HCT116 (cell line): ENCODE measurements around the gene CHRDL1. TPM values are rescaled to one million over a fixed set of nuclear protein-coding genes. Genes with fewer than 3 reads are reported as not detected.

Source experiments
- ATAC-seq: fragments of 200-7000 bp; cut with Tn5 transposase; 2 replicates; pipeline ENCODE4 v1.9.1; 2020; ENCODE audit warnings: mild to moderate bottlenecking, moderate library complexity
- BruUV-seq: library from RNA; stranded (reverse); fragments of 400-500 nt; replicated peaks from 2 replicates; lab custom pipeline; 2021; lab: Mats Ljungman, UMichigan
- CTCF ChIA-PET: fragments of 300-600 bp; sonication (Branson Sonifier 250); formaldehyde crosslinking; loops from one replicate; lab custom pipeline; 2021; ENCODE audit warnings: antibody characterized with exemption; lab: Charles Lee
- POLR2A ChIA-PET: fragments of 300-600, 350-600 bp; sonication (Branson Sonifier 250); formaldehyde crosslinking; loops from one replicate; lab custom pipeline; 2021; ENCODE audit warnings: antibody characterized with exemption; lab: Charles Lee
- RAD21 ChIA-PET, 2 experiments: fragments of 300-600 bp; sonication (Branson Sonifier 250); formaldehyde crosslinking; loops; one replicate each; lab custom pipeline; 2023; ENCODE audit warnings: low total read pairs in 2 of 2; ENCODE audit not compliant: uncharacterized antibody in 2 of 2, unreplicated experiment in 2 of 2, low non-redundant PET in 1 of 2; lab: Charles Lee
- DNase-seq: peaks from one replicate; pipeline ENCODE4 v3.0.0-alpha.2; 2010; ENCODE audit warnings: low read depth, low spot score
- H2AFZ ChIP-seq: fragments of 200-600 bp; shearing (Covaris generic), sonication (generic); 2 replicates; pipeline ENCODE4 v1.6.1; 2017; ENCODE audit warnings: low read depth, mixed run types, mixed read lengths, antibody characterized with exemption, low read length; ENCODE audit not compliant: poor library complexity, severe bottlenecking
- H3K27ac ChIP-seq: 2 replicates; pipeline ENCODE4 v1.5.1; 2012; ENCODE audit warnings: low read depth, low read length
- H3K27me3 ChIP-seq: fragments of 200-600 bp; sonication (generic); 2 replicates; pipeline ENCODE4 v1.6.1; 2016; ENCODE audit warnings: mixed run types, low read length, mixed read lengths; ENCODE audit not compliant: insufficient read depth
- H3K36me3 ChIP-seq, 2 experiments: fragments of 200-500 bp in 1 of 2; fragments of 200-600 bp in 1 of 2; sonication (Bioruptor generic) in 1 of 2; sonication (generic) in 1 of 2; 2 replicates each; pipeline versions ENCODE4 v1.5.1 to v1.6.1; 2014 to 2016; ENCODE audit warnings: low read length in 2 of 2, inconsistent platforms in 1 of 2, mixed read lengths in 1 of 2, mixed run types in 1 of 2; ENCODE audit not compliant: insufficient read depth in 2 of 2, control insufficient read depth in 1 of 2
- H3K4me1 ChIP-seq, 2 experiments: fragments of 200-600 bp in 1 of 2; sonication (generic) in 1 of 2; 2 replicates each; pipeline versions ENCODE4 v1.5.1 to v1.6.1; 2012 to 2017; ENCODE audit warnings: low read length in 2 of 2, inconsistent platforms in 1 of 2, mild to moderate bottlenecking in 1 of 2, mixed read lengths in 1 of 2, mixed run types in 1 of 2, moderate library complexity in 1 of 2; ENCODE audit not compliant: insufficient read depth in 2 of 2, control insufficient read depth in 1 of 2
- H3K4me2 ChIP-seq: fragments of 200-600 bp; sonication (generic); 2 replicates; pipeline ENCODE4 v1.6.1; 2017; ENCODE audit warnings: mixed run types, low read length, mixed read lengths
- H3K4me3 ChIP-seq, 2 experiments: fragments of 200-600 bp in 1 of 2; sonication (generic) in 1 of 2; replicated peaks in 1 of 2; 2 replicates each; pipeline ENCODE4 v1.5.1; 2011 to 2016; ENCODE audit warnings: low read length in 2 of 2, control low read depth in 1 of 2, low read depth in 1 of 2, mild to moderate bottlenecking in 1 of 2, mixed read lengths in 1 of 2, mixed run types in 1 of 2
- H3K79me2 ChIP-seq: fragments of 200-600 bp; sonication (generic); 2 replicates; pipeline ENCODE4 v1.6.1; 2017; ENCODE audit warnings: mild to moderate bottlenecking, mixed run types, low read length, moderate library complexity, mixed read lengths; ENCODE audit not compliant: insufficient read depth
- H3K9ac ChIP-seq: fragments of 200-600 bp; sonication (generic); 2 replicates; pipeline ENCODE4 v1.6.1; 2016; ENCODE audit warnings: low read length, mixed read lengths
- H3K9me2 ChIP-seq: fragments of 200-600 bp; sonication (generic), shearing (Covaris generic); 2 replicates; pipeline ENCODE4 v1.6.1; 2017; ENCODE audit warnings: mixed run types, mild to moderate bottlenecking, moderate library complexity; ENCODE audit not compliant: insufficient read depth
- H3K9me3 ChIP-seq, 2 experiments: fragments of 200-500 bp in 1 of 2; fragments of 200-600 bp in 1 of 2; sonication (Bioruptor generic) in 1 of 2; sonication (generic) in 1 of 2; 2 replicates each; pipeline ENCODE4 v1.6.1; 2014 to 2017; ENCODE audit warnings: low read length in 2 of 2, mixed read lengths in 2 of 2, inconsistent platforms in 1 of 2, low read depth in 1 of 2, mild to moderate bottlenecking in 1 of 2, mixed run types in 1 of 2, moderate library complexity in 1 of 2; ENCODE audit not compliant: control insufficient read depth in 1 of 2, insufficient read depth in 1 of 2
- H4K20me1 ChIP-seq: fragments of 200-600 bp; sonication (generic), shearing (Covaris generic); 2 replicates; pipeline ENCODE4 v1.6.1; 2017; ENCODE audit warnings: mixed run types, mild to moderate bottlenecking, moderate library complexity; ENCODE audit not compliant: insufficient read depth
- EZH2phosphoT487 ChIP-seq: fragments of 200-600 bp; IDR thresholded peaks from 2 replicates; pipeline ENCODE4 v1.6.1; 2018; ENCODE audit warnings: antibody characterized with exemption, borderline replicate concordance
- FOSL1 ChIP-seq: IDR thresholded peaks from 2 replicates; pipeline ENCODE4 v1.6.1; 2012; ENCODE audit warnings: low read depth
- JUND ChIP-seq: IDR thresholded peaks from 2 replicates; pipeline ENCODE4 v1.6.1; 2012
- RAD21 ChIP-seq: IDR thresholded peaks from 2 replicates; pipeline ENCODE4 v1.6.1; 2012; ENCODE audit warnings: low read depth, mild to moderate bottlenecking
- SIN3A ChIP-seq: IDR thresholded peaks from 2 replicates; pipeline ENCODE4 v1.6.1; 2012; ENCODE audit warnings: low read depth
- SP1 ChIP-seq: IDR thresholded peaks from 2 replicates; pipeline ENCODE4 v1.6.1; 2012; ENCODE audit warnings: low read depth
- YY1 ChIP-seq: IDR thresholded peaks from 2 replicates; pipeline ENCODE4 v1.6.1; 2011; ENCODE audit warnings: low read length, low read depth, moderate library complexity, mild to moderate bottlenecking; ENCODE audit not compliant: insufficient replicate concordance; ENCODE audit errors: extremely low read depth
- ZNF274 ChIP-seq: fragments of 200-500 bp; sonication (Bioruptor generic); IDR thresholded peaks from 2 replicates; pipeline ENCODE4 v1.6.1; 2014; ENCODE audit warnings: mild to moderate bottlenecking, low read depth, low read length, inconsistent platforms
- intact Hi-C: fragments of 100-400 bp; cut with micrococcal nuclease; formaldehyde crosslinking; loops from 2 replicates; pipeline ENCODE4 v1.10.0; 2022
- total RNA-seq: library from RNA; stranded (reverse); gene quantifications from one replicate; pipeline ENCODE4 v1.2.1, GENCODE V29; 2021; ENCODE audit not compliant: unreplicated experiment
- TF ChIP-seq, protein P1 (sequence below), 3 experiments: fragments of 200-600 bp in 1 of 3; sonication (generic) in 1 of 3; IDR thresholded peaks in 2 of 3; conservative IDR thresholded peaks in 1 of 3; 2 replicates each; pipeline ENCODE4 v1.5.1; 2012 to 2017; ENCODE audit warnings: low read depth in 2 of 3, low read length in 2 of 3, antibody characterized with exemption in 1 of 3, borderline replicate concordance in 1 of 3, control low read depth in 1 of 3, mild to moderate bottlenecking in 1 of 3, mixed read lengths in 1 of 3, mixed run types in 1 of 3, moderate library complexity in 1 of 3; ENCODE audit not compliant: insufficient read depth in 1 of 3

CHRDL1 gene
- total RNA-seq, 1 experiment from 2014 or later: 0.05 TPM

DNA sequence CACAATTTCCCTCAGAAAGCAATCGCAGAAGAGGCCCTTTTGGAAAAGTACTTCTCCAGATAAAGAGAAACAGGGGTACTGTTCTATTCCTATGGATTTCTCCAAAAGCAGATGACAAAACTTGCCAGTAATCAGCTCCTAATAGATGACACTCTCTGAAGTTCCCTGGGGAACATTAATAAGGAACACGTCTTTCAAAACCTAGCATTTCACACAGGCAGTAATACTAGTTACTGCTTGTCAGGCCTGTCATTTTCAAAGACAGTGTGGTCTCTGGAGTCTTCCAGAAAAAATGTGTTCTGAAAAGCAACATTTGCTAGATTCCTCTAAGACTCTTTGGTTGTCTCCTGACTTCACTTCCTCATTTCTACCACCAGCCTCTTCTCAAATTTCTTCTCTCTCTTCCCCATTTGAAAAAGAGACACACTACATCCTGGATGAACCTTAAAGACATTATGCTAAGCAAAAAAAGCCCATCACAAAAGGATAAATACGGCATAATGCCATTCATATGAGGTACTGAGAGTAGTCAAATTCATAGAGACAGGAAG lies 47.3 kb downstream of the CHRDL1 start:
- H4K20me1 ChIP-seq: no peaks in the 10 kb centered on the region
- H3K79me2 ChIP-seq: no peaks in the 10 kb centered on the region
- no peaks in the 10 kb centered on the region for H3K9me3 ChIP-seq
- ChIA-PET RAD21 (no interaction called here), CTCF (no interaction called here), POLR2A (no interaction called here)
- BruUV-seq: no TSS peak
- H3K9me2 ChIP-seq: no peaks in the 10 kb centered on the region
- no peaks in the 10 kb centered on the region for H3K4me1 ChIP-seq
- H3K27ac ChIP-seq: no peak overlapping the region
- H2AFZ ChIP-seq: no peak overlapping the region
- intact Hi-C loops: no loop called here
- DNase-seq: no peak
- TF ChIP-seq SIN3A (no peak), JUND (no peak), YY1 (no peak), SP1 (no peak), FOSL1 (no peak), ZNF274 (no peak), EZH2phosphoT487 (no peak)
- TF ChIP-seq, protein P1, sequence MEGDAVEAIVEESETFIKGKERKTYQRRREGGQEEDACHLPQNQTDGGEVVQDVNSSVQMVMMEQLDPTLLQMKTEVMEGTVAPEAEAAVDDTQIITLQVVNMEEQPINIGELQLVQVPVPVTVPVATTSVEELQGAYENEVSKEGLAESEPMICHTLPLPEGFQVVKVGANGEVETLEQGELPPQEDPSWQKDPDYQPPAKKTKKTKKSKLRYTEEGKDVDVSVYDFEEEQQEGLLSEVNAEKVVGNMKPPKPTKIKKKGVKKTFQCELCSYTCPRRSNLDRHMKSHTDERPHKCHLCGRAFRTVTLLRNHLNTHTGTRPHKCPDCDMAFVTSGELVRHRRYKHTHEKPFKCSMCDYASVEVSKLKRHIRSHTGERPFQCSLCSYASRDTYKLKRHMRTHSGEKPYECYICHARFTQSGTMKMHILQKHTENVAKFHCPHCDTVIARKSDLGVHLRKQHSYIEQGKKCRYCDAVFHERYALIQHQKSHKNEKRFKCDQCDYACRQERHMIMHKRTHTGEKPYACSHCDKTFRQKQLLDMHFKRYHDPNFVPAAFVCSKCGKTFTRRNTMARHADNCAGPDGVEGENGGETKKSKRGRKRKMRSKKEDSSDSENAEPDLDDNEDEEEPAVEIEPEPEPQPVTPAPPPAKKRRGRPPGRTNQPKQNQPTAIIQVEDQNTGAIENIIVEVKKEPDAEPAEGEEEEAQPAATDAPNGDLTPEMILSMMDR (IDR thresholded peaks at IDR 0.05 in 2 of 3, conservative IDR thresholded peaks at IDR 0.05 in 1 of 3; ENCODE audit: borderline replicate concordance in 1 of 3, insufficient read depth in 1 of 3, low read depth in 2 of 3, low read length in 2 of 3): no peak
- H3K36me3 ChIP-seq: no peaks in the 10 kb centered on the region
- no peak overlapping the region for H3K4me3 ChIP-seq
- no peak overlapping the region for H3K4me2 ChIP-seq
- H3K9ac ChIP-seq: no peak overlapping the region
- H3K27me3 ChIP-seq: no peaks in the 10 kb centered on the region
- ATAC-seq: no peak

DNA sequence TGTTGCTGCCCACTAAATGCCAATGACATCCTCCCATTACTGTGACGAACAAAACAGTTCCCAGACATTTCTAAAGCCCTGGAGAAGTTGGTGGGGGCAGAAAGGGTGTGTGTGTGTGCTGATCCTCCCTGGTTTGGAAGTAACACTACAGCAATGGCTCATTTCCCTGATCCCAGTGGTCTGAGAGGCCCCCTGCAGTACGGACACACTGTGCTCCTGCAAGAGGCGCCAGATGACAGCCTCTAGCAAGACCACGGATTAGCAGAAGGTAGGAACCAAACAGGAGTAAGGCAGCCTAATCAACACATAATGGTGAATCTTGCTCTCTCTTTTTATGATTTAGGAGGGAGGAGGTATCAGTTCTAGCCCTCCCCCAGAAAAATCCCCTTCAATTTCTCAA lies 49.6 kb downstream of the CHRDL1 start:
- no peak overlapping the region for H3K4me2 ChIP-seq
- H3K4me3 ChIP-seq: no peak overlapping the region
- TF ChIP-seq RAD21: no peak
- TF ChIP-seq, all 23 proteins: peak for 0
- Histone ChIP-seq H3K9me2 (no peaks in the 10 kb centered on the region), H3K36me3 (no peaks in the 10 kb centered on the region), H3K9me3 (no peaks in the 10 kb centered on the region), H2AFZ (no peak overlapping the region), H3K9ac (no peak overlapping the region), H4K20me1 (no peaks in the 10 kb centered on the region), H3K27ac (no peak overlapping the region), H3K27me3 (no peaks in the 10 kb centered on the region), H3K4me1 (no peaks in the 10 kb centered on the region), H3K79me2 (no peaks in the 10 kb centered on the region)
- intact Hi-C loops: no loop called here
- ChIA-PET RAD21 (no interaction called here), CTCF (no interaction called here), POLR2A (no interaction called here)
- ATAC-seq (no peak), DNase-seq (no peak)
- no TSS peak for BruUV-seq
